MV-4-11 (cell line): ENCODE data around the gene CD9.
"Not testable (repeated sequence)": the region's sequence is repeated elsewhere in the genome, so short reads cannot be mapped to it uniquely, and the experiment has no call there.

Source experiments
- DNase-seq: peaks from one replicate; lab custom pipeline; 2025; lab: John Stamatoyannopoulos, UW

The CD9 gene

GRCh38 chr12:6199531-6200255 is 507 bp upstream of the CD9 start:
- DNase-seq = no peak

GRCh38 chr12:6201213-6201608 is 1.0 kb downstream of the CD9 start:
- DNase-seq = no peak

GRCh38 chr12:6201826-6202225 is 1.6 kb downstream of the CD9 start:
- peak; percentile 19 for DNase-seq

- DNase-seq = no peak
Measured at GRCh38 chr12:6202304-6202703, 2.1 kb downstream of the CD9 start.

GRCh38 chr12:6202846-6203245 is 2.6 kb downstream of the CD9 start:
- DNase-seq = no peak

GRCh38 chr12:6203601-6204000 is 3.4 kb downstream of the CD9 start:
- no peak for DNase-seq

GRCh38 chr12:6204533-6205143 is 4.4 kb downstream of the CD9 start:
- peak; percentile 60 for DNase-seq

- no peak for DNase-seq
Measured at GRCh38 chr12:6205144-6205539, 4.9 kb downstream of the CD9 start.

GRCh38 chr12:6205761-6206160 is 5.6 kb downstream of the CD9 start:
- DNase-seq = no peak

GRCh38 chr12:6206327-6206726 is 6.1 kb downstream of the CD9 start:
- DNase-seq = no peak

GRCh38 chr12:6207259-6207925 is 7.2 kb downstream of the CD9 start:
- DNase-seq = no peak

- DNase-seq = no peak
Measured at GRCh38 chr12:6208130-6208529, 7.9 kb downstream of the CD9 start.

GRCh38 chr12:6209428-6209827 is 9.2 kb downstream of the CD9 start:
- not testable (repeated sequence) for DNase-seq

- DNase-seq = no peak
Measured at GRCh38 chr12:6211421-6211869, 11.2 kb downstream of the CD9 start.

- DNase-seq = no peak
Measured at GRCh38 chr12:6212086-6212485, 11.9 kb downstream of the CD9 start.

- DNase-seq = no peak
Measured at GRCh38 chr12:6213969-6214368, 13.8 kb downstream of the CD9 start.

GRCh38 chr12:6214633-6215032 is 14.4 kb downstream of the CD9 start:
- DNase-seq = no peak

- no peak for DNase-seq
Measured at GRCh38 chr12:6215120-6215807, 15.1 kb downstream of the CD9 start.

- DNase-seq = no peak
Measured at GRCh38 chr12:6215932-6216494, 15.8 kb downstream of the CD9 start.

GRCh38 chr12:6216581-6216980 is 16.4 kb downstream of the CD9 start:
- no peak for DNase-seq

GRCh38 chr12:6218347-6218925 is 18.2 kb downstream of the CD9 start:
- no peak for DNase-seq

GRCh38 chr12:6219980-6220379 is 19.8 kb downstream of the CD9 start:
- no peak for DNase-seq
